GM12892 (cell line): ENCODE data around the gene TOM1L2.
"Not testable (repeated sequence)": the region's sequence is repeated elsewhere in the genome, so short reads cannot be mapped to it uniquely, and the experiment has no call there.

Source experiments
- POLR2A ChIP-seq: IDR thresholded peaks from 2 replicates; pipeline ENCODE4 v1.6.1; 2011; ENCODE audit warnings: low read depth, low read length, control low read depth
- POLR2AphosphoS5 ChIP-seq: IDR thresholded peaks from 2 replicates; pipeline ENCODE4 v1.6.1; 2011; ENCODE audit warnings: low read depth, low read length, control low read depth
- TAF1 ChIP-seq: IDR thresholded peaks from 2 replicates; pipeline ENCODE4 v1.6.1; 2011; ENCODE audit warnings: low read depth, mild to moderate bottlenecking, control low read depth, low read length, borderline replicate concordance

- not testable (repeated sequence) for TF ChIP-seq TAF1, POLR2AphosphoS5, POLR2A
These were observed 16.3 kb downstream of the TOM1L2 start for GRCh38 chr17:17955790-17956341.
